Activated CD8-positive, alpha-beta memory T cell treated with anti-CD3 and anti-CD28 coated beads, Interleukin-2, amount 10 ng/mL, durations not matched to agents 7 days and 5 days (primary cell): ENCODE results near the gene CSMD2. TPM values are rescaled to one million over a fixed set of nuclear protein-coding genes. Genes with fewer than 3 reads are reported as not detected.

Source experiments
- ATAC-seq: fragments of 150-1000 bp; cut with Tn5 transposase; one replicate; pipeline ENCODE4 v1.10.0; 2021; ENCODE audit warnings: moderate library complexity
- CTCF ChIA-PET: fragments of 350-600 bp; sonication (Branson Sonifier 250); formaldehyde crosslinking; loops from one replicate; lab custom pipeline; 2021; ENCODE audit warnings: antibody characterized with exemption; lab: Charles Lee
- DNase-seq: peaks from one replicate; pipeline ENCODE4 v3.0.0-alpha.2; 2020
- H3K27ac Mint-ChIP-seq: one replicate; pipeline ENCODE4 v1.8.0; 2021; ENCODE audit warnings: mild to moderate bottlenecking, mixed read lengths
- H3K27me3 Mint-ChIP-seq: one replicate; pipeline ENCODE4 v1.8.0; 2021; ENCODE audit warnings: mixed read lengths
- H3K36me3 Mint-ChIP-seq: one replicate; pipeline ENCODE4 v1.8.0; 2021; ENCODE audit warnings: mild to moderate bottlenecking, mixed read lengths
- H3K4me1 Mint-ChIP-seq: one replicate; pipeline ENCODE4 v1.8.0; 2021; ENCODE audit warnings: mixed read lengths
- H3K4me3 Mint-ChIP-seq: one replicate; pipeline ENCODE4 v1.8.0; 2021; ENCODE audit warnings: mild to moderate bottlenecking, moderate library complexity, mixed read lengths
- H3K9me3 Mint-ChIP-seq: one replicate; pipeline ENCODE4 v1.8.0; 2022; ENCODE audit warnings: low read depth, mixed read lengths
- total RNA-seq, 2 experiments: library from RNA; stranded (reverse); gene quantifications; one replicate each; pipeline ENCODE4 v1.2.3, GENCODE V29; 2021

Gene CSMD2
- total RNA-seq, 2 experiments from 2014 or later, result not detected

- Mint-ChIP-seq H3K4me1 (no peaks in the 10 kb centered on the region), H3K9me3 (no peaks in the 10 kb centered on the region), H3K27me3 (no peaks in the 10 kb centered on the region), H3K4me3 (no peak overlapping the region), H3K27ac (no peak overlapping the region), H3K36me3 (no peaks in the 10 kb centered on the region)
- no peak for DNase-seq
- no peak for ATAC-seq
- CTCF ChIA-PET, result no interaction called here
These were observed 243.7 kb downstream of the CSMD2 start for GRCh38 chr1:33921281-33921680.

- CTCF ChIA-PET, result no interaction called here
- ATAC-seq (no peak), DNase-seq (no peak)
- no peak overlapping the region for H3K27ac Mint-ChIP-seq
- H3K9me3 Mint-ChIP-seq, result no peaks in the 10 kb centered on the region
- H3K4me1 Mint-ChIP-seq, result no peaks in the 10 kb centered on the region
- H3K36me3 Mint-ChIP-seq, result no peaks in the 10 kb centered on the region
- H3K27me3 Mint-ChIP-seq, result peaks cover 3% of the 10 kb centered on the region
- no peak overlapping the region for H3K4me3 Mint-ChIP-seq
These were observed 246.7 kb downstream of the CSMD2 start for GRCh38 chr1:33918368-33918767.

GRCh38 chr1:33916786-33917185 lies 248.2 kb downstream of the CSMD2 start:
- no peak for ATAC-seq
- H3K27ac Mint-ChIP-seq, result no peak overlapping the region
- CTCF ChIA-PET, result interaction anchor here (1.3 kb wide), 1 partner anchor 21 kb away, joined by 3 read pairs; no protein-coding TSS in a partner anchor

GRCh38 chr1:33914531-33914930 lies 250.5 kb downstream of the CSMD2 start:
- Mint-ChIP-seq H3K9me3 (no peaks in the 10 kb centered on the region), H3K4me3 (no peak overlapping the region), H3K4me1 (no peaks in the 10 kb centered on the region), H3K27me3 (peaks cover 3% of the 10 kb centered on the region), H3K27ac (no peak overlapping the region), H3K36me3 (no peaks in the 10 kb centered on the region)
- CTCF ChIA-PET, result no interaction called here
- DNase-seq, result no peak
- ATAC-seq, result no peak

More at GRCh38 chr1:33916786-33917185, 248.2 kb downstream of the CSMD2 start:
- no peak overlapping the region for H3K4me3 Mint-ChIP-seq
- DNase-seq, result no peak
- H3K27me3 Mint-ChIP-seq, result peaks cover 3% of the 10 kb centered on the region
- no peaks in the 10 kb centered on the region for H3K36me3 Mint-ChIP-seq
- H3K9me3 Mint-ChIP-seq, result no peaks in the 10 kb centered on the region
- no peaks in the 10 kb centered on the region for H3K4me1 Mint-ChIP-seq

GRCh38 chr1:33908324-33908956 lies 256.6 kb downstream of the CSMD2 start:
- no peaks in the 10 kb centered on the region for H3K27me3 Mint-ChIP-seq
- CTCF ChIA-PET, result no interaction called here
- no peak overlapping the region for H3K4me3 Mint-ChIP-seq
- H3K4me1 Mint-ChIP-seq, result no peaks in the 10 kb centered on the region
- H3K27ac Mint-ChIP-seq, result no peak overlapping the region
- ATAC-seq (no peak), DNase-seq (no peak)
- no peaks in the 10 kb centered on the region for H3K9me3 Mint-ChIP-seq
- no peaks in the 10 kb centered on the region for H3K36me3 Mint-ChIP-seq

GRCh38 chr1:33906156-33906555 lies 258.9 kb downstream of the CSMD2 start:
- no peak overlapping the region for H3K4me3 Mint-ChIP-seq
- no peak for ATAC-seq
- CTCF ChIA-PET, result no interaction called here

GRCh38 chr1:33905241-33905640 lies 259.8 kb downstream of the CSMD2 start:
- ATAC-seq (no peak), DNase-seq (no peak)
- Mint-ChIP-seq H3K27me3 (peaks cover 2% of the 10 kb centered on the region), H3K36me3 (no peaks in the 10 kb centered on the region), H3K27ac (no peak overlapping the region), H3K9me3 (no peaks in the 10 kb centered on the region), H3K4me1 (no peaks in the 10 kb centered on the region), H3K4me3 (no peak overlapping the region)
- CTCF ChIA-PET, result no interaction called here

More at GRCh38 chr1:33906156-33906555, 258.9 kb downstream of the CSMD2 start:
- Mint-ChIP-seq H3K27ac (no peak overlapping the region), H3K36me3 (no peaks in the 10 kb centered on the region), H3K9me3 (no peaks in the 10 kb centered on the region), H3K4me1 (no peaks in the 10 kb centered on the region), H3K27me3 (peaks cover 2% of the 10 kb centered on the region)
- DNase-seq, result no peak

- Mint-ChIP-seq H3K36me3 (no peaks in the 10 kb centered on the region), H3K27me3 (peaks cover 2% of the 10 kb centered on the region), H3K27ac (no peak overlapping the region), H3K4me3 (no peak overlapping the region), H3K9me3 (no peaks in the 10 kb centered on the region), H3K4me1 (no peaks in the 10 kb centered on the region)
- DNase-seq (no peak), ATAC-seq (no peak)
- CTCF ChIA-PET, result no interaction called here
These were observed 261.8 kb downstream of the CSMD2 start for GRCh38 chr1:33903210-33903589.

- CTCF ChIA-PET, result no interaction called here
- Mint-ChIP-seq H3K27me3 (peaks cover 2% of the 10 kb centered on the region), H3K9me3 (no peaks in the 10 kb centered on the region), H3K36me3 (no peaks in the 10 kb centered on the region), H3K4me3 (no peak overlapping the region), H3K4me1 (no peaks in the 10 kb centered on the region), H3K27ac (no peak overlapping the region)
- no peak for ATAC-seq
- DNase-seq, result no peak
These were observed 262.4 kb downstream of the CSMD2 start for GRCh38 chr1:33902486-33903209.

GRCh38 chr1:33899746-33900145 lies 265.3 kb downstream of the CSMD2 start:
- ATAC-seq (no peak), DNase-seq (no peak)
- Mint-ChIP-seq H3K4me3 (no peak overlapping the region), H3K27me3 (peaks cover 2% of the 10 kb centered on the region), H3K36me3 (no peaks in the 10 kb centered on the region), H3K4me1 (no peaks in the 10 kb centered on the region), H3K9me3 (no peaks in the 10 kb centered on the region), H3K27ac (no peak overlapping the region)
- CTCF ChIA-PET, result no interaction called here

GRCh38 chr1:33898881-33899280 lies 266.1 kb downstream of the CSMD2 start:
- DNase-seq, result no peak
- CTCF ChIA-PET, result no interaction called here
- Mint-ChIP-seq H3K27ac (no peak overlapping the region), H3K36me3 (no peaks in the 10 kb centered on the region), H3K4me1 (no peaks in the 10 kb centered on the region), H3K9me3 (no peaks in the 10 kb centered on the region), H3K27me3 (peaks cover 2% of the 10 kb centered on the region), H3K4me3 (no peak overlapping the region)
- no peak for ATAC-seq

GRCh38 chr1:33898406-33898805 lies 266.6 kb downstream of the CSMD2 start:
- no peak for DNase-seq
- peaks cover 2% of the 10 kb centered on the region for H3K27me3 Mint-ChIP-seq
- no peak overlapping the region for H3K27ac Mint-ChIP-seq
- H3K4me3 Mint-ChIP-seq, result no peak overlapping the region
- CTCF ChIA-PET, result no interaction called here
- no peak for ATAC-seq
- H3K4me1 Mint-ChIP-seq, result no peaks in the 10 kb centered on the region
- H3K36me3 Mint-ChIP-seq, result no peaks in the 10 kb centered on the region
- no peaks in the 10 kb centered on the region for H3K9me3 Mint-ChIP-seq

GRCh38 chr1:33897092-33897725 lies 267.8 kb downstream of the CSMD2 start:
- H3K4me1 Mint-ChIP-seq, result no peaks in the 10 kb centered on the region
- H3K27ac Mint-ChIP-seq, result no peak overlapping the region
- no peak for ATAC-seq
- no peak overlapping the region for H3K4me3 Mint-ChIP-seq
- CTCF ChIA-PET, result no interaction called here
- H3K9me3 Mint-ChIP-seq, result no peaks in the 10 kb centered on the region
- no peak for DNase-seq
- no peaks in the 10 kb centered on the region for H3K36me3 Mint-ChIP-seq
- peaks cover 1% of the 10 kb centered on the region for H3K27me3 Mint-ChIP-seq

- H3K27ac Mint-ChIP-seq, result no peak overlapping the region
- CTCF ChIA-PET, result no interaction called here
- ATAC-seq (no peak), DNase-seq (no peak)
- H3K9me3 Mint-ChIP-seq, result no peaks in the 10 kb centered on the region
- H3K36me3 Mint-ChIP-seq, result no peaks in the 10 kb centered on the region
- H3K4me3 Mint-ChIP-seq, result no peak overlapping the region
- no peaks in the 10 kb centered on the region for H3K4me1 Mint-ChIP-seq
- H3K27me3 Mint-ChIP-seq, result no peaks in the 10 kb centered on the region
These were observed 269.1 kb downstream of the CSMD2 start for GRCh38 chr1:33895976-33896375.
